ENCODE results near the gene ZNF232. TPM values are rescaled to one million over a fixed set of nuclear protein-coding genes. Genes with fewer than 3 reads are reported as not detected.
"Not testable (repeated sequence)": the region's sequence is repeated elsewhere in the genome, so short reads cannot be mapped to it uniquely, and the experiment has no call there.

ZNF232 gene
- total RNA-seq, 1 experiment from 2014 or later, result 11.1 TPM

- no peak overlapping the region for H3K4me2 ChIP-seq (ENCODE audit: low read length)
- H2AFZ ChIP-seq (ENCODE audit: low read depth, low read length, poor library complexity, severe bottlenecking), result no peak overlapping the region
- BruUV-seq (replicated peaks), result no TSS peak
- DNase-seq (ENCODE audit: low read depth, low spot score), result no peak
- ChIA-PET RAD21 (ENCODE audit: low non-redundant PET in 1 of 2, low total read pairs in 2 of 2, uncharacterized antibody in 2 of 2, unreplicated experiment in 2 of 2) (no interaction called here), POLR2A (no interaction called here), CTCF (no interaction called here)
- no peak overlapping the region for H3K4me3 ChIP-seq (replicated peaks in 1 of 2; ENCODE audit: low read depth in 1 of 2, low read length in 2 of 2)
- H3K9me3 ChIP-seq (ENCODE audit: control insufficient read depth in 1 of 2, insufficient read depth in 1 of 2, low read depth in 1 of 2, low read length in 2 of 2), result no peaks in the 10 kb centered on the region
- no peaks in the 10 kb centered on the region for H4K20me1 ChIP-seq (ENCODE audit: insufficient read depth)
- intact Hi-C loops (cut with micrococcal nuclease), result no loop called here
- H3K9me2 ChIP-seq (ENCODE audit: insufficient read depth), result no peaks in the 10 kb centered on the region
- no peaks in the 10 kb centered on the region for H3K4me1 ChIP-seq (ENCODE audit: control insufficient read depth in 1 of 2, insufficient read depth in 2 of 2, low read length in 2 of 2)
- no peak for ATAC-seq
- H3K27me3 ChIP-seq (ENCODE audit: insufficient read depth, low read length), result 0 out of 2 replicates have a peak, but pooled peaks cover 4% of the 10 kb centered on the region
- H3K9ac ChIP-seq (ENCODE audit: low read length), result no peak overlapping the region
- no peaks in the 10 kb centered on the region for H3K79me2 ChIP-seq (ENCODE audit: insufficient read depth, low read length)
- H3K36me3 ChIP-seq (ENCODE audit: control insufficient read depth in 1 of 2, insufficient read depth in 2 of 2, low read length in 2 of 2), result no peaks in the 10 kb centered on the region
- TF ChIP-seq SP1 (IDR thresholded peaks at IDR 0.05; ENCODE audit: low read depth), result no peak
- no peak overlapping the region for H3K27ac ChIP-seq (ENCODE audit: low read depth, low read length)
Observed at GRCh38 chr17:5122586-5123342, 11.1 kb upstream of the ZNF232 start.

GRCh38 chr17:5122056-5122455, 10.4 kb upstream of the ZNF232 start:
- BruUV-seq (replicated peaks); intact Hi-C loops (cut with micrococcal nuclease); POLR2A ChIA-PET; H3K27ac ChIP-seq (ENCODE audit: low read depth, low read length); RAD21 ChIA-PET (ENCODE audit: low non-redundant PET in 1 of 2, low total read pairs in 2 of 2, uncharacterized antibody in 2 of 2, unreplicated experiment in 2 of 2); H3K4me2 ChIP-seq (ENCODE audit: low read length); H3K9me3 ChIP-seq (ENCODE audit: control insufficient read depth in 1 of 2, insufficient read depth in 1 of 2, low read depth in 1 of 2, low read length in 2 of 2); H3K4me3 ChIP-seq (replicated peaks in 1 of 2; ENCODE audit: low read depth in 1 of 2, low read length in 2 of 2); H2AFZ ChIP-seq (ENCODE audit: low read depth, low read length, poor library complexity, severe bottlenecking); H3K79me2 ChIP-seq (ENCODE audit: insufficient read depth, low read length); H3K9ac ChIP-seq (ENCODE audit: low read length); H3K36me3 ChIP-seq (ENCODE audit: control insufficient read depth in 1 of 2, insufficient read depth in 2 of 2, low read length in 2 of 2); ATAC-seq; DNase-seq (ENCODE audit: low read depth, low spot score); H3K9me2 ChIP-seq (ENCODE audit: insufficient read depth); H4K20me1 ChIP-seq (ENCODE audit: insufficient read depth); H3K27me3 ChIP-seq (ENCODE audit: insufficient read depth, low read length); CTCF ChIA-PET; H3K4me1 ChIP-seq (ENCODE audit: control insufficient read depth in 1 of 2, insufficient read depth in 2 of 2, low read length in 2 of 2): not testable (repeated sequence)

All from HCT116 (cell line).